ENCODE results near the gene SNAP29. TPM values are rescaled to one million over a fixed set of nuclear protein-coding genes. Genes with fewer than 3 reads are reported as not detected.

SNAP29 gene
- total and polyA plus RNA-seq, 4 donors = 10.5 to 26.2 (median 16.3) TPM

DNA sequence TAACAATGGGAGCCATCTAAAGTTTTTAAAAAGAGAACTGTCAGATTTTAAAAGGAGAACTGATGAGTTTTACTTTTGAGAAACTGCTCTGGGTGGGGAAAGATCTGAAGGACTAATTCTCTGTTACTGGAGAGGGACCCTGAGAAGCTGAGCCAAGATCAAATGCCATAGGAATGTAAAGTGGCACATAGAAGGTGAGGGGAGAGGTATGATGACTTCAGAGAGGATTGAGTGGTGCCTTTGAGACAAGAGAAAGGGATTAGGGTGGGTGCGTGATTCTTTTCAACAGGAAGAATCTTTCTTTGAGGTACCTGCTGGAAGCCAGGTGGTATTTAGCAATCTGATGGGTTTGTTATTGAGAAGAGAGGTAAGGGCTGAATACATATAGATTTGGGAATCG, 67.4 kb downstream of the SNAP29 start (continued):
- TF ChIP-seq, protein P1, sequence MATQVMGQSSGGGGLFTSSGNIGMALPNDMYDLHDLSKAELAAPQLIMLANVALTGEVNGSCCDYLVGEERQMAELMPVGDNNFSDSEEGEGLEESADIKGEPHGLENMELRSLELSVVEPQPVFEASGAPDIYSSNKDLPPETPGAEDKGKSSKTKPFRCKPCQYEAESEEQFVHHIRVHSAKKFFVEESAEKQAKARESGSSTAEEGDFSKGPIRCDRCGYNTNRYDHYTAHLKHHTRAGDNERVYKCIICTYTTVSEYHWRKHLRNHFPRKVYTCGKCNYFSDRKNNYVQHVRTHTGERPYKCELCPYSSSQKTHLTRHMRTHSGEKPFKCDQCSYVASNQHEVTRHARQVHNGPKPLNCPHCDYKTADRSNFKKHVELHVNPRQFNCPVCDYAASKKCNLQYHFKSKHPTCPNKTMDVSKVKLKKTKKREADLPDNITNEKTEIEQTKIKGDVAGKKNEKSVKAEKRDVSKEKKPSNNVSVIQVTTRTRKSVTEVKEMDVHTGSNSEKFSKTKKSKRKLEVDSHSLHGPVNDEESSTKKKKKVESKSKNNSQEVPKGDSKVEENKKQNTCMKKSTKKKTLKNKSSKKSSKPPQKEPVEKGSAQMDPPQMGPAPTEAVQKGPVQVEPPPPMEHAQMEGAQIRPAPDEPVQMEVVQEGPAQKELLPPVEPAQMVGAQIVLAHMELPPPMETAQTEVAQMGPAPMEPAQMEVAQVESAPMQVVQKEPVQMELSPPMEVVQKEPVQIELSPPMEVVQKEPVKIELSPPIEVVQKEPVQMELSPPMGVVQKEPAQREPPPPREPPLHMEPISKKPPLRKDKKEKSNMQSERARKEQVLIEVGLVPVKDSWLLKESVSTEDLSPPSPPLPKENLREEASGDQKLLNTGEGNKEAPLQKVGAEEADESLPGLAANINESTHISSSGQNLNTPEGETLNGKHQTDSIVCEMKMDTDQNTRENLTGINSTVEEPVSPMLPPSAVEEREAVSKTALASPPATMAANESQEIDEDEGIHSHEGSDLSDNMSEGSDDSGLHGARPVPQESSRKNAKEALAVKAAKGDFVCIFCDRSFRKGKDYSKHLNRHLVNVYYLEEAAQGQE (IDR thresholded peaks at IDR 0.05) = no peak
- TF ChIP-seq FOXA2 (IDR thresholded peaks at IDR 0.05) = no peak
- TF ChIP-seq JUND (IDR thresholded peaks at IDR 0.05) = no peak
- no peak for TF ChIP-seq HNF4G (IDR thresholded peaks at IDR 0.05)
- no peak for TF ChIP-seq TAF1 (conservative IDR thresholded peaks at IDR 0.05)
- no peak for TF ChIP-seq FOXA1 (IDR thresholded peaks at IDR 0.05)
- no peak for TF ChIP-seq SP1 (IDR thresholded peaks at IDR 0.05)

DNA sequence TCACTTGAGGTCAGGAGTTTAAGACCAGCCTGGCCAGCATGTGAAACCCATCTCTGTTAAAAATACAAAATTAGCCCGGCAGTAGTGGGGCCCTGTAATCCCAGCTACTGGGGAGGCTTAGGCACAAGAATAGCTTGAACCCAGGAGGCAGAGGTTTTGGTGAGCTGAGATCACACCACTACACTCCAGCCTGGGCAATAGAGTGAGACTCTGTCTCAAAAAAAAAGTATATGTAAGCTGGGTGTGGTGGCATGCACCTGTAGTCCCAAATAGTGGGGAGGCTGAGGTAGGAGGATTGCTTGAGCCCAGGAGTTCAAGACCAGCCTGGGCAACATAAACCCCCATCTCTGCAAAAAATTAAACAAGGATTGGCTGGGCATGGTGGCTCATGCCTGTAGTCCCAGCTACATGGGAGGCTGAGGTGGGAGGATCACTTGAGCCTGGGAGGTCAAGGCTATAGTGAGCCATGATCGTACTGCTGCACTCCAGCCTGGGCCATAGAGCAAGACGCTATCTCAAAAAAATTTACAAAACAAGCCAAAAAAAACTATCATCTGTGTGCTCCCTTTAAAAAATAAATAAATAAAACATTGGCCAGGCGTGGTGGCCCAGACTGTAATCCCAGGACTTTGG, 69.2 kb downstream of the SNAP29 start:
- Histone ChIP-seq H3K27ac (ENCODE audit: low read depth in 1 of 2, low read length in 2 of 2) (no peak overlapping the region), H3K4me1 (ENCODE audit: control insufficient read depth in 4 of 4, insufficient read depth in 4 of 4, low read length in 3 of 4) (peaks cover 0 to 13% (median 5%) of the 10 kb centered on the region in 4 donors), H3K36me3 (ENCODE audit: control insufficient read depth in 4 of 4, insufficient read depth in 3 of 4, low read depth in 1 of 4, low read length in 3 of 4) (peaks cover 0 to 2% (median under 1%) of the 10 kb centered on the region in 4 donors), H3K9me3 (ENCODE audit: control insufficient read depth in 4 of 4, low read length in 3 of 4) (no peaks in the 10 kb centered on the region), H3K9ac (ENCODE audit: low read depth in 1 of 2, low read length in 2 of 2) (no peak overlapping the region), H3K4me3 (ENCODE audit: low read depth in 1 of 3, low read length in 3 of 3) (no peak overlapping the region), H3K27me3 (ENCODE audit: control insufficient read depth in 4 of 4, insufficient read depth in 4 of 4, low read length in 3 of 4) (no peaks in the 10 kb centered on the region)
- DNase-seq (ENCODE audit: low spot score) = no peak
- WGBS = 73% methylated on average over 4 of the region's 4 CpGs
- TF ChIP-seq, protein P2, sequence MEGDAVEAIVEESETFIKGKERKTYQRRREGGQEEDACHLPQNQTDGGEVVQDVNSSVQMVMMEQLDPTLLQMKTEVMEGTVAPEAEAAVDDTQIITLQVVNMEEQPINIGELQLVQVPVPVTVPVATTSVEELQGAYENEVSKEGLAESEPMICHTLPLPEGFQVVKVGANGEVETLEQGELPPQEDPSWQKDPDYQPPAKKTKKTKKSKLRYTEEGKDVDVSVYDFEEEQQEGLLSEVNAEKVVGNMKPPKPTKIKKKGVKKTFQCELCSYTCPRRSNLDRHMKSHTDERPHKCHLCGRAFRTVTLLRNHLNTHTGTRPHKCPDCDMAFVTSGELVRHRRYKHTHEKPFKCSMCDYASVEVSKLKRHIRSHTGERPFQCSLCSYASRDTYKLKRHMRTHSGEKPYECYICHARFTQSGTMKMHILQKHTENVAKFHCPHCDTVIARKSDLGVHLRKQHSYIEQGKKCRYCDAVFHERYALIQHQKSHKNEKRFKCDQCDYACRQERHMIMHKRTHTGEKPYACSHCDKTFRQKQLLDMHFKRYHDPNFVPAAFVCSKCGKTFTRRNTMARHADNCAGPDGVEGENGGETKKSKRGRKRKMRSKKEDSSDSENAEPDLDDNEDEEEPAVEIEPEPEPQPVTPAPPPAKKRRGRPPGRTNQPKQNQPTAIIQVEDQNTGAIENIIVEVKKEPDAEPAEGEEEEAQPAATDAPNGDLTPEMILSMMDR (IDR thresholded peaks at IDR 0.05; ENCODE audit: low read depth, low read length, missing input control) = no peak
- no peak for TF ChIP-seq FOXA1 (IDR thresholded peaks at IDR 0.05)
- TF ChIP-seq TAF1 (conservative IDR thresholded peaks at IDR 0.05) = no peak
- TF ChIP-seq, protein P3, sequence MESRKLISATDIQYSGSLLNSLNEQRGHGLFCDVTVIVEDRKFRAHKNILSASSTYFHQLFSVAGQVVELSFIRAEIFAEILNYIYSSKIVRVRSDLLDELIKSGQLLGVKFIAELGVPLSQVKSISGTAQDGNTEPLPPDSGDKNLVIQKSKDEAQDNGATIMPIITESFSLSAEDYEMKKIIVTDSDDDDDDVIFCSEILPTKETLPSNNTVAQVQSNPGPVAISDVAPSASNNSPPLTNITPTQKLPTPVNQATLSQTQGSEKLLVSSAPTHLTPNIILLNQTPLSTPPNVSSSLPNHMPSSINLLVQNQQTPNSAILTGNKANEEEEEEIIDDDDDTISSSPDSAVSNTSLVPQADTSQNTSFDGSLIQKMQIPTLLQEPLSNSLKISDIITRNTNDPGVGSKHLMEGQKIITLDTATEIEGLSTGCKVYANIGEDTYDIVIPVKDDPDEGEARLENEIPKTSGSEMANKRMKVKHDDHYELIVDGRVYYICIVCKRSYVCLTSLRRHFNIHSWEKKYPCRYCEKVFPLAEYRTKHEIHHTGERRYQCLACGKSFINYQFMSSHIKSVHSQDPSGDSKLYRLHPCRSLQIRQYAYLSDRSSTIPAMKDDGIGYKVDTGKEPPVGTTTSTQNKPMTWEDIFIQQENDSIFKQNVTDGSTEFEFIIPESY (IDR thresholded peaks at IDR 0.05) = no peak
- no peak for TF ChIP-seq FOXA2 (IDR thresholded peaks at IDR 0.05)
- no peak for TF ChIP-seq YY1 (IDR thresholded peaks at IDR 0.05)

DNA sequence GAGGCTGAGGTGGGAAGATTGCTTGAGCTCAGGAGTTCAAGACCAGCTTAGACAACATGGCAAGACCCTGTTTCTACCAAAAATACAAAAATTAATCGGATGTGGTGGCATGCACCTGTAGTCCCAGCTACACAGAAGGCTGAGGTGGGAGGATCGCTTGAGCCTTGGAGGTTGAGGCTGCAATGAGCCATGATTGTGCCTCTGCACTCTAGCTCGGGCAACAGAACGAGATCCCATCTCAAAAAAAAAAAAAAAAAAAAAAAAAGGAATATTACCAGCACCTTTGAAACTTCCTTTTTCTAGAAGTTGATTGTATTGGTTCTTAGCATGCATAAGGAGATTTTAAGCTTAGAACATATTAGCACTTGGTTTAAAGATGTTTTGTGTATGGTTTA, 69.8 kb downstream of the SNAP29 start:
- Histone ChIP-seq H3K36me3 (ENCODE audit: control insufficient read depth in 4 of 4, insufficient read depth in 3 of 4, low read depth in 1 of 4, low read length in 3 of 4) (peaks cover 0 to 2% (median under 1%) of the 10 kb centered on the region in 4 donors), H3K27ac (ENCODE audit: low read depth in 1 of 2, low read length in 2 of 2) (no peak overlapping the region), H3K27me3 (ENCODE audit: control insufficient read depth in 4 of 4, insufficient read depth in 4 of 4, low read length in 3 of 4) (no peaks in the 10 kb centered on the region), H3K4me1 (ENCODE audit: control insufficient read depth in 4 of 4, insufficient read depth in 4 of 4, low read length in 3 of 4) (peaks cover 0 to 13% (median 5%) of the 10 kb centered on the region in 4 donors), H3K4me3 (ENCODE audit: low read depth in 1 of 3, low read length in 3 of 3) (no peak overlapping the region), H3K9me3 (ENCODE audit: control insufficient read depth in 4 of 4, low read length in 3 of 4) (no peaks in the 10 kb centered on the region), H3K9ac (ENCODE audit: low read depth in 1 of 2, low read length in 2 of 2) (no peak overlapping the region)
- no peak for DNase-seq (ENCODE audit: low spot score)
- 90% methylated on average over 4 of the region's 4 CpGs for WGBS
- TF ChIP-seq GABPA (IDR thresholded peaks at IDR 0.05 in 1 of 2, conservative IDR thresholded peaks at IDR 0.05 in 1 of 2) = no peak

Data from liver (tissue), 9 donors.